ENCODE data around the gene HIP1R.
"Not testable (repeated sequence)": the region's sequence is repeated elsewhere in the genome, so short reads cannot be mapped to it uniquely, and the experiment has no call there.

The HIP1R gene

GRCh38 chr12:122834921-122835749, at the start of gene HIP1R:
HIP1R (plus strand) TSS chr12:122835457; CDS start chr12:122835551, 94 bp downstream.
- DNase-seq (ENCODE audit: low spot score) = peak; percentile 26

GRCh38 chr12:122785503-122785902, 49.8 kb upstream of the HIP1R start:
- no peak for DNase-seq (ENCODE audit: low spot score)

GRCh38 chr12:122788387-122788786, 46.9 kb upstream of the HIP1R start:
- DNase-seq (ENCODE audit: low spot score) = no peak

- DNase-seq (ENCODE audit: low spot score) = no peak
Observed at GRCh38 chr12:122789637-122790036, 45.6 kb upstream of the HIP1R start.

- no peak for DNase-seq (ENCODE audit: low spot score)
Observed at GRCh38 chr12:122790393-122791075, 44.7 kb upstream of the HIP1R start.

- peak; percentile 49 for DNase-seq (ENCODE audit: low spot score)
Observed at GRCh38 chr12:122793685-122794106, 41.6 kb upstream of the HIP1R start.

GRCh38 chr12:122795807-122796206, 39.5 kb upstream of the HIP1R start:
- no peak for DNase-seq (ENCODE audit: low spot score)

GRCh38 chr12:122799641-122800243, 35.5 kb upstream of the HIP1R start:
- DNase-seq (ENCODE audit: low spot score) = no peak

GRCh38 chr12:122803937-122804336, 31.3 kb upstream of the HIP1R start:
- DNase-seq (ENCODE audit: low spot score) = no peak

- DNase-seq (ENCODE audit: low spot score) = not testable (repeated sequence)
Observed at GRCh38 chr12:122804957-122805356, 30.3 kb upstream of the HIP1R start.

- no peak for DNase-seq (ENCODE audit: low spot score)
Observed at GRCh38 chr12:122807651-122808050, 27.6 kb upstream of the HIP1R start.

GRCh38 chr12:122811777-122812176, 23.5 kb upstream of the HIP1R start:
- DNase-seq (ENCODE audit: low spot score) = no peak

- DNase-seq (ENCODE audit: low spot score) = no peak
Observed at GRCh38 chr12:122813310-122813713, 21.9 kb upstream of the HIP1R start.

GRCh38 chr12:122819209-122819785, 16.0 kb upstream of the HIP1R start:
- DNase-seq (ENCODE audit: low spot score) = no peak

GRCh38 chr12:122820138-122820537, 15.1 kb upstream of the HIP1R start:
- no peak for DNase-seq (ENCODE audit: low spot score)

- no peak for DNase-seq (ENCODE audit: low spot score)
Observed at GRCh38 chr12:122820838-122821271, 14.4 kb upstream of the HIP1R start.

- no peak for DNase-seq (ENCODE audit: low spot score)
Observed at GRCh38 chr12:122823429-122823828, 11.8 kb upstream of the HIP1R start.

- no peak for DNase-seq (ENCODE audit: low spot score)
Observed at GRCh38 chr12:122825773-122826724, 9.2 kb upstream of the HIP1R start.

GRCh38 chr12:122827258-122827657, 8.0 kb upstream of the HIP1R start:
- DNase-seq (ENCODE audit: low spot score) = no peak

GRCh38 chr12:122830517-122831214, 4.6 kb upstream of the HIP1R start:
- no peak for DNase-seq (ENCODE audit: low spot score)
